Fibroblast of skin of scalp (primary cell): Measurements from ENCODE around the gene SCNN1G. TPM values are rescaled to one million over a fixed set of nuclear protein-coding genes. Genes with fewer than 3 reads are reported as not detected.
"Not testable (repeated sequence)": the region's sequence is repeated elsewhere in the genome, so short reads cannot be mapped to it uniquely, and the experiment has no call there.

ENCODE experiments used
- DNase-seq: peaks from one replicate; pipeline ENCODE4 v3.0.0-alpha.2; 2013
- polyA plus RNA-seq, 2 experiments: library from polyadenylated mRNA; unstranded; fragments of 120-200 nt; gene quantifications; one replicate each; pipeline ENCODE4 v1.2.1, GENCODE V29; 2013; ENCODE audit not compliant: insufficient read length in 2 of 2

The SCNN1G gene, protein sequence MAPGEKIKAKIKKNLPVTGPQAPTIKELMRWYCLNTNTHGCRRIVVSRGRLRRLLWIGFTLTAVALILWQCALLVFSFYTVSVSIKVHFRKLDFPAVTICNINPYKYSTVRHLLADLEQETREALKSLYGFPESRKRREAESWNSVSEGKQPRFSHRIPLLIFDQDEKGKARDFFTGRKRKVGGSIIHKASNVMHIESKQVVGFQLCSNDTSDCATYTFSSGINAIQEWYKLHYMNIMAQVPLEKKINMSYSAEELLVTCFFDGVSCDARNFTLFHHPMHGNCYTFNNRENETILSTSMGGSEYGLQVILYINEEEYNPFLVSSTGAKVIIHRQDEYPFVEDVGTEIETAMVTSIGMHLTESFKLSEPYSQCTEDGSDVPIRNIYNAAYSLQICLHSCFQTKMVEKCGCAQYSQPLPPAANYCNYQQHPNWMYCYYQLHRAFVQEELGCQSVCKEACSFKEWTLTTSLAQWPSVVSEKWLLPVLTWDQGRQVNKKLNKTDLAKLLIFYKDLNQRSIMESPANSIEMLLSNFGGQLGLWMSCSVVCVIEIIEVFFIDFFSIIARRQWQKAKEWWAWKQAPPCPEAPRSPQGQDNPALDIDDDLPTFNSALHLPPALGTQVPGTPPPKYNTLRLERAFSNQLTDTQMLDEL
- not detected for polyA plus RNA-seq (2013, experiment 1 of 2; ENCODE audit: insufficient read length)
- polyA plus RNA-seq (2013, experiment 2 of 2; ENCODE audit: insufficient read length) = 0.05 TPM

DNA sequence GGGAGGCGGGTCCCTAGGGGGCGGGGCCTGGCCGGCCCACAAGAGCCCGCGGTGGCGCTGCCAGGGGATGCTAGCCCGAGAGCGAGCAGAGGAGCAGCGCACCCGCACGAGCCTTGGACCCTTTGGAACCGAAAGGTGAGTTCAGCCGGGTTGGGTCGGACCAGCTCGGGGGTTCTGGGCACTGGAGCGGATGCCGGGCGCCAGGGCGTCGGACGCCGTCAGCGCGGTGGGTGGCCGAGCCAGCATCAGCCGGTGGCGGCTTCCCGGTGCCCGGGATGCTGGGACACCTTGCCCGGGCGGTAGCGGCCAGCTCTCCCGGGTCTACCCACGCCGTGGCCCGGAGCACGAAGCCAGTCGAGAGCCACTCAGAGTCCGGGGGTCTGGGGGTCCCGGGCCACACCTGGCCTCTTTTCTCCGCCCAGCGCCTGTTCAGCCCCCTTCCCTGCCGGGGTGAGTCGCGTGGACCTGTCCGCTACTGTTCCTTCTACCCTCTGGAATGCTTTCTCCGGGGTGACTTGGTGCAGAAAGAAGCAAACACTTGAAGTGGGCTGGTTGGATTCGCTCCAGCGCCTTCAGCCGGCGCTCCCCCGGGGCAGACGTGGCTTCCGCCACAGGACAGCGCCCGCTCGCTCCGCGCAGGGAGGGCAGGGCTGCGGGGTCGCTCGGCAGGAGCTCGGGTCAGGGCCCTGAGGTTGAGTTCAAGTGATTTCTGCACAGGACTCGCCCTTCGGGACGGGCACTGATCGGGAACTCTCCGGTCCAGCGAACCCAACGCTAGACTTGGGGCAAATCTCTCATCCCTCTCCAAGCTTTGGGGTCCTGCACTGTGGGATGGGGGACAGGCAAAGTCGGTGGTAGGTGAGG is at the start of gene SCNN1G:
Gene SCNN1G, plus strand, starts transcription at position 67 of the 864 bp plus-strand sequence. CDS start 3,527 bp downstream, outside the sequence.
- DNase-seq = no peak

DNA sequence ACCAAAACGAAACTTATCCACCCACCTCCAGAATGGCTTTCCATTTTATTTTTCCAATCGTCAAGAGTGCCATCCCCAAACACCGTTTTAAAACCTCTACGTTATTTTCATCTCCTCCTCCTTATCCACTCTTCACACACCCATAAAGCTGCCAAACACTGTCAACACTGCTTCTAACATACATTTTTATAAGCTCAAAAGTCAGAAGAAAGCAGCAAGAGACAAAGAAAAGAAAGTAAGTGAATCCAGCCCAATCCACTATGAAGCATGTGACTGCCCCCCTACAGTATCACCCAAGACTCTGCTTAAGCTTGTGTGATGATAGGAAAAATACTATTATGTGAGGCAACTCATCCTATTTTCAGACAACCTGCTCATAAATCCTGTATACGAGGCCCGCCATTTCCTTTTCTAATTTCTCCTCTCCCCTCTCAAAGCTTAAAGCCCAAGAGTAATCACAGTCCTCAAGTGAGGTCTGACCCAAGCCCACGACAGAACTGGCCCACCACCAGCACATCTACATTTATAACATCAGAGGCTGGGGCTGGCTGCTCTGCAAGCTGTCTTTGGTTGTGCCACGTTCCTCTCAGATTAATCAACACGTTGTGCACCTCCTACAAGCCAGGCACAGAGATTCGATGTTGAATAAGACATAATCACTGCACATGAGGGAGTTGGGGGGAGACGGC is 49.6 kb upstream of the SCNN1G start:
- DNase-seq = peak; percentile 30

DNA sequence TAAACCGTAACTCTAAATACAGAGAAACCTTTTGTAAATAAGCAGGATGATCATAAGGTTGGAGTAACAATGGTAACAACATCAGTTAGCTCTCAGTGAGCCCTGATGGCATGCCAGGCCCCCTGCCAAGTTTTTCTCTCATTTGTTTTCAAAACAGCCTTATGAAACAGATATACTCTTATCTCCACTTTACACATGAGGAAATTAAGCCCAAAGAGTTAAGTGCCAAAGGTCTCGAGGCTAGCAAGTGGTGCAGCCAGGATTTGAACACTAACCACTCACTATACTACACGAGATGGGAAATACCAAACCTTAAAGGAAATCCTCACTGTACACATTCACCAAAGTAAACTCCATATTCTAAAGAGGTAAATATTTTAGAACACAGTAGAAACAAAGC is 48.3 kb upstream of the SCNN1G start:
- DNase-seq = no peak

DNA sequence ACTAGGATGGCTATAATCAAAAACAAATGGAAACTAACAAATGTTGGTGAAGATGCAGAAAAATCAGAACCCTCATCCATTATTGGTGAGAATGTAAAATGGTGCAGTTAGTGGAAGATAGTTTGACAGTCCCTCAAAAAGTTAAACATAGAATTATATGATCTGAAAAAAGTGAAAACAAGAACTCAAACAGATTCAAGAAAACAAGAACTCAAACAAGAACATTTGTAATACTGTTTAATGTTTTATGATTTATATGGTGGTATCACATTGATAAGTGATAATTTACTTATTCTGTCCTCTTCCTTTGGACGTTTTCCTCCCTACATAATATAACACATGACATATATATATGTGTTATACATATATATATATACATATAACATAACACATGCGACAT is 45.3 kb upstream of the SCNN1G start:
- no peak for DNase-seq

DNA sequence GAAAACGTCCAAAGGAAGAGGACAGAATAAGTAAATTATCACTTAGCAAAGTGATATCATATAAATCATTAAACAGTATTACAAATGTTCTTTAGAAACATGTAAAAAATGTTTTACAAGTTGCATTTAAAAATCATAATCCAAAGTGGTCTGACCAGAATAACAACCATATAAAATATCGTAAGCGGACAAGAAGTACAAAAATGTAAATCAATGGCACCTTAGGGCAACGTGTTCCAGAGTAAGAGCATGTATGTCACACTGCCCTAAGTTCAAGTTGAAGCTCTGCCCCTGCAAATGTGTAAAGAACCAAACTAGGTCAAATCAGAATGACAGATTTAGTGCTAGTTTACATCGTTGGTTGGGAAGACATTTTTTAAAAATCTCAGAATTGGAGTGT is 44.7 kb upstream of the SCNN1G start:
- no peak for DNase-seq

DNA sequence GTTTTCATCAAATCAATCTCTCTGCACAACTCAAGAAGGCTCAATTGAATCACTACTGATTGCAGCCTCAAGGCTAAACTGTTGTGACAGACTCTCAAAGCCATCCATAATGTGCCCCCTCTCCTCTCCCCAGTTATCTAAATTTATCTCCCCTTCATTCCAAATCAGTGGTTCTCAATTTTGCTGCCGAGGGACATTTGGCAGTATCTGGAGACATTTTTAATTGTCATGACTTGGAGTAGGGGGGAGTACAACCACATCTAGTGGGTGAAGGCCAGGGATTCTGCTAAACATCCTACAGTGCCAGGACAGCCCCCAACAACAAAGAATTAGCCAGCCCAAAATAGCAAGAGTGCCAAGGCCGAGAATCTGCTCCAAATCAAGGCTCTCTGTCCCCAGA is 42.4 kb upstream of the SCNN1G start:
- no peak for DNase-seq

DNA sequence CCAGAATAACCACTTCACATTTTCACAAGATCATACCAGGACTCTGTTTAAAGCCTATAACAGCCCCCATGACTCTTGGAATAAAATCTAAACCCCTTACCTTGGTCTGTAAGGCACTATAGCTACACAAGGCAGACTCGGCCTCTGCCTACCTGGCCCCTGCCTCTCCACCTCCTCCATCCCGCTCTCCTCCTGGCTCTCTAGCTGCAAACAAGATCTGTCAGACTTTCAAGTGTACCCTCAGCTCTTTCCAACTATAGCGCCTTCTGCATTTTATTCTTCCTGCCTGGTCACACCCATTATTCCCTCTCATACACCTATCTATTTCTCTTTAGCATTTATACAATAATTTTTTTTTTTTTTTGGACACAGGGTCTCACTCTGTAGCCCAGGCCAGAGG is 41.5 kb upstream of the SCNN1G start:
- DNase-seq = no peak

DNA sequence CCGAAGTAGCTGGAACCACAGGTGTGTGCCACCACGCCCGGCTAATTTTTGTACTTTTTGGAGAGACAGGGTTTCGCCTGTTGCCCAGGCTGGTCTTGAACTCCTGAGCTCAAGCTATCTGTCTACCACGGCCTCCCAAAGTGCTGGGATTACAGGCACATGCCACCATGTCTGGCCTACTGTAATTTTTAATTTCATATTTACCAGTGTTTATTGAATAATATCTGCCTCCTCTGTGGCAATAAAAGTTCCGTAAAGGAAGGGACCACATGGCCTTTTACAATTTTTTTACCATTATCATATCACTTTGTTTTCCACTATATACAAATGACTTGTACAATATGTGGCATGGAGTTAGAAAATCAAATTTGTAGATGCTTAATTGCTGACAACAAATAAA is 41.0 kb upstream of the SCNN1G start:
- no peak for DNase-seq

DNA sequence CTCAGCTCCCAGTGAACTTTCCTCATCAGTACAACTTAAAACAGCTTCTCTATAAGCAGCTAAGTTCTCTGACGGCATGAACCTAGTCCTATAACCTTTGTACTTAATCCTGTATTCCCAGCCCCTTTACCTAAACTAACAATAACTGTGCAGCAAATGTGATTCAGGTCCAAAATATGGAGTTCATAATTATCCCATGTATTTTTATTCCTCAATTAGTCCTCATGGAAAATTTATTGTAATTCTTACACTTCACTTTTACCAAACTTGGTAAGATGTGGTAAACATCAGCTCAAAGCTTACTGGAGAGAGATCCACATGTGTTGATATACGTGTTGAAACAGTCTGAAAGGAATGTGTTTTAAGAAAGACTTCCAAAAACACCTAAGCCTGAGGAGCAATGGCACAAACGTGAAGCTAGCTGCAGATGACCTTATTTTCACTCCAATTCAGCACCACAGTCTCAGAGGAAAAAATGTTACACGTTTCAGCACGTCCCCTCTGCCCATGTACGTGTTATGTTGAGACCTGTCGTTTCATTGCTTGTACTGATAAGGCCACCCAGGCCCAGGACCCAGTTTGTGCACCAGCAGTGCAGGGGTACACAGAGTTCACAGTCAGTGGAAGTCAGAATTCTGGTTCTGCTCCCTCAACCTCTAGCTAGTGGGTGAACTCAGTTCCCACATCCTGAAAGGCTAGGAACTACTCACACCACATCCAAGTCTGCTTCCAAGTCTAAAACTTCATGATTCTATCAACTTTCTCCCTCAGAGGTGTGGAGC is 40.4 kb upstream of the SCNN1G start:
- no peak for DNase-seq

DNA sequence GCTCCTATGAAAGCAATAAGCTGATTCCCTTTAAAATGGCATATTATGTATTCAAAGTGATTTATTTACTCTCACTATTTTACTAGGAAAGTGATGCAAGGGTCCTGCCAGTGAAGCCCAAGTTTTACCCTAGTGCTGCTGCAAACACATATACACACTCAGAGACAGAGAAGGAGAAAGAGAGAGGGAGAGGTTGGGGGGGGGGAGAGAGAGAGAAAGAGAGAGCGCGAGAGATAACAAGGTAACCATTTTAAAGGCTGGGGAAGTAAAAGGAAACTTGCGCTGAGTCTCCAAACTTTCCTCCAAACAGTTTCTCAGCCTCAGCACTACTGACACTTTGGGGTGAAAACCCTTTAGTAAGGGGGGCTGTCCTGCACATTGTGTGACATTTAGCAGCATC is 39.2 kb upstream of the SCNN1G start:
- DNase-seq = no peak

DNA sequence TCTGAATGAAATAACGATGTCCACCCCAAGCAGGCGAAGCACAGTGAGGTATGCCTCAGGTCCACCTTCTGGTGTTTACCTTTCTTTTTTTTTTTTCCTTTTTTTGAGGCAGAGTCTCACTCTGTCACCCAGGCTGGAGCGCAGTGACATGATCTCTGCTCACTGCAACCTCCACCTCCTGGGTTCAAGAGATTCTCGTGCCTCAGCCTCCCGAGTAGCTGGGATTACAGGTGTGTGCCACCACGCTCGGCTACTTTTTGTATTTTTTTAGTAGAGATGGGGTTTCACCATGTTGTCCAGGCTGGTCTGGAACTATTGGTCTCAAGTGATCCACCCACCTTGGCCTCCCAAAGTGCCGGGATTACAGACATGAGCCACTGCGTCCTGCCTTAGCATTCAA is 38.2 kb upstream of the SCNN1G start:
- DNase-seq = not testable (repeated sequence)

DNA sequence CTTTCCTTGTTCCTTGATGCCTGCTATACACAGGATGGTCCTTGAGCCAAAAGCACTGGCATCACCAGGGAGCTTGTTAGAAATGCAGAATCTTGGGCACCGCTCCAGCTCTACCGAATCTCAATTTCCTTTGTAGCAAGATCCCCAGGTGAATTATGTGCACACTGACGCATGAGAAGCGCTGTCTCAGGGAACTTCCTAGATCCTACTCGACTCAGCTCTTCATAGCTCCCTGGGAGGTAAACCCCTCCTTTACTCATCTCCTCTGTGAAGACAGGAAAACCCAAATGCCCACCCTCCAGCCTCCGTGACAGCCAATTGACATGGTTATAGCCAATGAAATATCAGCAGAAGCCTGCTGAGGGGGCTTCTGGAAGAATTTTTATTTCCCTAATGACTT is 37.4 kb upstream of the SCNN1G start:
- DNase-seq = no peak

DNA sequence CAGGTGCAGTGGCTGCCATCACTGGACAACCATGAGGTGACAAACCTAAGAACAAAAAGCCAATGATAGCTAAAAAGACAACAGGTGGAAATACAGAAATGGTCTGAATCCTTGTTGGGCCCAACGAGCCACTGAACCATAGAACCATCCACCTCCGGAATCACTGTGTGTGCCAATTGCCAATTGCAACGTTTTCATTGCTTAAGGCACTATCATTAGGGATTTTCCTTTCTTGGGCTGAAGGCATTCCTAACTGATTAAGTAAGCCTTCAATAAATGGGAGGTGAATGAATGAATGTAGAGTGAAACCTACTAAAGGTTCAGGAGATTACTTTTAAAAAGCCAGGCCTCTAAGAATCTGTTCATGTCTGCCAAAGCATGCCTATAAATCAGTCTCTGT is 36.9 kb upstream of the SCNN1G start:
- peak; percentile 33 for DNase-seq

DNA sequence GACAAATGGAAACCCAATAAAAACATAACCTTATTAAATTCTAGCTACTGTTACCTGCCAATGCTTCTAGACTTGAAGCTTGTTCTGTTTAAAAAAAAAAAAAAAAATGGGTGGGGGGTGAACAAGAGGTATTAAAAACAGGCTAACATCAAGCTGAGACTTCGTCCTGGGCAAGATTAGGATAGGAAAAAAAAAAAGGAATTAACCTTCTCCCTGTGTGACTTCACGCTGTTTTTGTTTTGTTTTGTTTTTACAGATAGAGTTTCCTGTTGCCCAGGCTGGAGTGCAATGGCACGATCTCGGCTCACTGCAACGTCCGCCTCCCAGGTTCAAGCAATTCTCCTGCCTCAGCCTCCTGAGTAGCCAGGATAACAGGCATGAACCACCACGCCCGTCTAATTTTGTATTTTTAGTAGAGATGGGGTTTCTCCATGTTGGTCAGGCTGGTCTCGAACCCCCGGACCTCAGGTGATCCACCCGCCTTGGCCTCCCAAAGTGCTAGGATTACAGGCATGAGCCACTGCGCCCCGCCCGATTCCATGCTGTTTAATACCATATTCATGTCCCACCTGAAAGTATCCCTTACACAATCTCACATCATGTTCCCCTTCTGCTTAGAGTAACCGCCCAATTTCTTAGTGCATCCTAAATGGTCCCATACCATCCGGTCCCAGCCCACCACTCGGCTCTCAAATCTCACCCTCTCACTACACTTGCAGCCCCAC is 35.5 kb upstream of the SCNN1G start:
- DNase-seq = no peak

DNA sequence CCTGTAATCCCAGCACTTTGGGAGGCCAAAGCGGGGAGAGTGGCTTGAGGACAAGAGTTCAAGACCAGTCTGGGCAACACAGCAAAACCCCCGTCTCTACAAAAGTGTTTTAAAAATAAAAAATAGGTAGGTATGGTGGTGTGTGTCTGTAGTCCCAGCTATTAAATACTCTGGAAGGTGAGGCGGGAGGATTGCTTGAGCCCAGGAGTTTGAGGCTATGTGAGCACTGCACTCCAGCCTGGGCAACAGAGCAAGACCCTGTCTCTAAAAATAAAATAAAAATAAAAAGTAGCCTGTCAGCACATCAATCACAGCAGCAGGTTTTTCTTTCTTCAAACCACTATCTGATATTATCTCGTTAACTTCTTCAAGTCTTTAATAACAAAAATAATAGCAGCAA is 34.9 kb upstream of the SCNN1G start:
- no peak for DNase-seq

DNA sequence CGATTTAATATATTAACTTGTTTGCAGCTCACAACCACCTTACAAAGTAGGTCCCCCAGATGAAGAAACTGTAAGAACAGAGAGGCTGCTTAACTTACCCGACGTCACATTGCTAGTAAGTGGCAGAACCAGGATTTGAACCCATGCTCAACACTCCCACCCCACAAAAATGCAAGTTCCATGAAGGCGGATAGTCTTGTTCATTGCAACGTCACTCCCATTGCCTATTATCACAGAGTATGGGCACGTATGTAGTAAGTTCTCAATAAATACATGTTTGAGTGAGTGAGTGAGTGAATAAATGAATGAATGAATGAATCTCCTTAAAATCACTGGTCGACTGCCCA is 34.4 kb upstream of the SCNN1G start:
- no peak for DNase-seq

DNA sequence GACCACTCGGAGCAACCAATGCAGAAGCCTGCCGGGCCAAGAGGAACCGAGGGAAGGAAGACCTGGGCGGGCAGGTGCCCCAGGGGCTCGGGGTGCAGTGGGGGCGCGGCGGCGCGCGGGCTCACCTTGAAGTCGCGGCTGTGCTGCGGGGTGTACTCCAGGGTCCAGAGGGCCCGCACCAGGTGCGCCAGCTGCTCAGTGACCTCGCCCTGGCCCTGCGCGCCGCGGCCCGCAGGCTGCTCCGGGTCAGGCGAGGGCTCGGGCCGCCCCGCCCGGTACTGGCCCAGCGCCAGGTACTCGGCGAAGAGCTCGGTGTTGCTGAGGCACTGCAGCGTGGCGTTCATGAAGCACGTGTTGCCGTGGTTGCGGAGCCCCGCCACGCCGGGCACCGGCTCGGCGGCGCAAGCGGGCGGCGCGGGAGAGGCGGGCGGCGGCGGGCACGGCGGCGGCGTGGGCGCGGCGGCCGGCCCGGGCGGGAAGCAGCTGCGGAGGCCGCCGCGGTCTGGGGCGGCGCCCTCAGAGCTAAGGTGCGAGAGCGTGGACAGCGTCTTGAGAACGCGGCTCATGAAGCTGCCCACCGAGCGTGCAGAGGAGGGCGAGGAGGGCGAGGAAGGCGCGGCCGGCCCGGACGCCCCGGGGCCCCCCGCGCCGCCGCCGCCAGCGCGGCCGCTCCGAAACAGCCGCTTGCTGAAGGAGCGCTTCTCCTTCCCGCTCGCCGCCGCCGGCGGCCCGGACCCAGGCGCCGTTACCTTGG is 33.9 kb upstream of the SCNN1G start:
- DNase-seq = peak; percentile 50

DNA sequence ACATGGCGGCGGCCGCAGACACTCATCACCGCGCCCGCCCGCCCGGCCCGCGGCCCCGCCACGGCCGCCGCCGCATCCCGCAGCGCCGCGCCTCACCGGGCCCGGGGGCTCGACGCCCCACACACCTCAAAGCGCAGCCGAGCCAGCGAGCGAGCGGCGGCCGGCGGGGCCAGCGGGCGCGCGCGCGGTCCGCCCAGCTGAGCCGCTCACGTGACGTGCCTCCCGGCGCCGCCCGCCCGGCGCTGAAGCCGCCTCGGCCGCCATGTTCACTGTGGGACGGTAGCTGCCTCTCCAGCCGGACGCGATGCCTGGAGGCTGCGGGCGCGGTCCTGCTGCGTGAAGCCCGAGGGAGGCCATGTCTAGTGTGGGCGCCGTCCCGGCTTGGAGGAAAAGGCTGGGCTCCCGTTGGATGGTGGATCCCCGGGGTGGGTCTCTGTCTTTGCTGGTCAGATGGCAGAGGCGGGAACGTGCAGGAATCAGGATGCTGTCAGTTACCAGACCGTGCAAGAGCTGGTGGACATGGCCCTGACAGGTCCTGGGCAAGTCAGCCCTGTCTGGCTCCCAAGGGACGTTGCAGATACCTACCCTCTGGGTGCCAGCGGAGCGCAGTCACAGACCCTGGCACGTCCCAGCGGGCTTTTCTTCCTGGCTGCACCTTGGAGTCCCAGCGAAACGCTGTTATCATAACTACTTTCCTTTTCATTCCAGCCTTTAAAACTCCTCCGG is 33.1 kb upstream of the SCNN1G start, which contains the start of gene USP31:
Gene USP31, minus strand, starts transcription at position 186 of the 726 bp plus-strand sequence. Its CDS starts 182 bp downstream, at position 4.
- DNase-seq = peak; percentile 96

DNA sequence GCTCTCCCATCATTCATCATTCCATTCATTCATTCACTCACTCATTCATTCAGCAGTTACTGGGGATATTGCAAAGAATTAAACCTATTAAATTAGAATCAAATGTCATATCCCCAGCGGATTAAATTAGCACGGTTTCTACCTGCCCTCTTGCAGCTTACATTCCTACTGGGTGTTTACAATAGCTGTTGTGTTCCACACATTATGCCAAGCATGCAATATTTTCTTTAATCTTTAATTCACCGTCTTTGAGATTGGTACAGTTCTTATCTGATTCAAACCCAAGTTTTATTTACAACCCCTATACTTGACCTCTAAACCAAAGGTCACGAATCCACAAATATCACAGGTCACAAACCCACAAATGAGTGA is 32.6 kb upstream of the SCNN1G start:
- DNase-seq = no peak
